Liver (tissue), 9 donors: ENCODE results near the gene SNAPC4. TPM values are rescaled to one million over a fixed set of nuclear protein-coding genes. Genes with fewer than 3 reads are reported as not detected.
"Not testable (repeated sequence)": the region's sequence is repeated elsewhere in the genome, so short reads cannot be mapped to it uniquely, and the experiment has no call there.

Source experiments
- DNase-seq: peaks from one replicate; pipeline ENCODE4 v3.0.0-alpha.2; 2017; ENCODE audit warnings: low spot score
- H3K27ac ChIP-seq, 2 donors: one replicate each; pipeline ENCODE4 v1.7.0; 2013; ENCODE audit warnings: inconsistent platforms in 2 of 2, low read length in 2 of 2, control low read depth in 1 of 2, low read depth in 1 of 2, mild to moderate bottlenecking in 1 of 2
- H3K27me3 ChIP-seq, 4 donors: one replicate each; pipeline versions ENCODE4 v1.6.1 to v1.7.0; 2013; ENCODE audit warnings: low read length in 3 of 4, inconsistent platforms in 1 of 4, mild to moderate bottlenecking in 1 of 4, moderate library complexity in 1 of 4; ENCODE audit not compliant: control insufficient read depth in 4 of 4, insufficient read depth in 4 of 4
- H3K36me3 ChIP-seq, 4 donors: one replicate each; pipeline versions ENCODE4 v1.6.1 to v1.7.0; 2013; ENCODE audit warnings: low read length in 3 of 4, mild to moderate bottlenecking in 3 of 4, low read depth in 1 of 4, moderate library complexity in 1 of 4; ENCODE audit not compliant: control insufficient read depth in 4 of 4, insufficient read depth in 3 of 4
- H3K4me1 ChIP-seq, 4 donors: one replicate each; pipeline versions ENCODE4 v1.6.1 to v1.7.0; 2013; ENCODE audit warnings: low read length in 3 of 4, mild to moderate bottlenecking in 3 of 4, moderate library complexity in 1 of 4; ENCODE audit not compliant: control insufficient read depth in 4 of 4, insufficient read depth in 4 of 4
- H3K4me3 ChIP-seq, 3 donors: one replicate each; pipeline versions ENCODE4 v1.6.1 to v1.7.0; 2013; ENCODE audit warnings: low read length in 3 of 3, control low read depth in 1 of 3, low read depth in 1 of 3, mild to moderate bottlenecking in 1 of 3
- H3K9ac ChIP-seq, 2 donors: one replicate each; pipeline ENCODE4 v1.7.0; 2013; ENCODE audit warnings: low read length in 2 of 2, mild to moderate bottlenecking in 2 of 2, moderate library complexity in 2 of 2, control low read depth in 1 of 2, low read depth in 1 of 2
- H3K9me3 ChIP-seq, 4 donors: one replicate each; pipeline versions ENCODE4 v1.6.1 to v1.7.0; 2013; ENCODE audit warnings: low read length in 3 of 4; ENCODE audit not compliant: control insufficient read depth in 4 of 4
- ATF3 ChIP-seq: IDR thresholded peaks from 2 replicates; pipeline ENCODE4 v1.6.1; 2016; ENCODE audit warnings: antibody characterized with exemption
- FOXA1 ChIP-seq: IDR thresholded peaks from 2 replicates; pipeline ENCODE4 v1.6.1; 2016; ENCODE audit warnings: antibody characterized with exemption
- FOXA2 ChIP-seq: IDR thresholded peaks from 2 replicates; pipeline ENCODE4 v1.6.1; 2016; ENCODE audit warnings: antibody characterized with exemption
- GABPA ChIP-seq, 2 donors: IDR thresholded peaks in 1 of 2; conservative IDR thresholded peaks in 1 of 2; 2 replicates each; pipeline ENCODE4 v1.6.1; 2016; ENCODE audit warnings: antibody characterized with exemption in 2 of 2, mild to moderate bottlenecking in 1 of 2, moderate library complexity in 1 of 2
- HNF4A ChIP-seq, 2 donors: conservative IDR thresholded peaks; 2 replicates each; pipeline ENCODE4 v1.6.1; 2016; ENCODE audit warnings: antibody characterized with exemption in 2 of 2, mild to moderate bottlenecking in 2 of 2
- HNF4G ChIP-seq: IDR thresholded peaks from 2 replicates; pipeline ENCODE4 v1.6.1; 2016; ENCODE audit warnings: antibody characterized with exemption
- JUND ChIP-seq, 2 donors: IDR thresholded peaks; 2 replicates each; pipeline ENCODE4 v1.6.1; 2016; ENCODE audit warnings: antibody characterized with exemption in 2 of 2
- MAX ChIP-seq: IDR thresholded peaks from 2 replicates; pipeline ENCODE4 v1.6.1; 2016; ENCODE audit warnings: antibody characterized with exemption
- NR2F2 ChIP-seq: IDR thresholded peaks from 2 replicates; pipeline ENCODE4 v1.6.1; 2016; ENCODE audit warnings: antibody characterized with exemption
- RAD21 ChIP-seq, 2 donors: IDR thresholded peaks; 2 replicates each; pipeline ENCODE4 v1.6.1; 2016; ENCODE audit warnings: antibody characterized with exemption in 2 of 2, mild to moderate bottlenecking in 2 of 2
- RXRA ChIP-seq, 2 donors: IDR thresholded peaks; 2 replicates each; pipeline ENCODE4 v1.6.1; 2017 to 2018; ENCODE audit warnings: antibody characterized with exemption in 2 of 2, mild to moderate bottlenecking in 1 of 2
- TAF1 ChIP-seq: conservative IDR thresholded peaks from 2 replicates; pipeline ENCODE4 v1.6.1; 2016; ENCODE audit warnings: antibody characterized with exemption, mild to moderate bottlenecking
- ZBTB33 ChIP-seq: IDR thresholded peaks from 2 replicates; pipeline ENCODE4 v1.6.1; 2016; ENCODE audit warnings: antibody characterized with exemption
- WGBS: extraction: QIAGEN DNeasy Blood & Tissue Kit; methylation state at CpG from one replicate; pipeline ENCODE4 v1.1.7; 2013; 5-methylcytosine and 5-hydroxymethylcytosine counted together
- polyA plus RNA-seq, 2 donors: library from polyadenylated mRNA; stranded (reverse) in 1 of 2; unstranded in 1 of 2; fragments of 200-250 nt in 1 of 2; fragments of >200 nt in 1 of 2; fragmentation: Nextera tagmentation in 1 of 2; extraction: Ambion mirVana in 1 of 2; gene quantifications; one replicate each; pipeline versions ENCODE4 v1.2.1 to v1.2.3, GENCODE V29; 2013 to 2015
- total RNA-seq, 2 donors: library from RNA; depleted of rRNA; stranded (reverse); fragments of >200 nt; gene quantifications; one replicate each; pipeline ENCODE4 v1.2.3, GENCODE V29; 2014
- donor health status: healthy.
- donor health status: healthy.
- donor health status: healthy.
- donor health status: healthy.
- donor health status: healthy.

SNAPC4 gene
- total and polyA plus RNA-seq, 4 donors: 0.75 to 4.2 (median 3.1) TPM

DNA sequence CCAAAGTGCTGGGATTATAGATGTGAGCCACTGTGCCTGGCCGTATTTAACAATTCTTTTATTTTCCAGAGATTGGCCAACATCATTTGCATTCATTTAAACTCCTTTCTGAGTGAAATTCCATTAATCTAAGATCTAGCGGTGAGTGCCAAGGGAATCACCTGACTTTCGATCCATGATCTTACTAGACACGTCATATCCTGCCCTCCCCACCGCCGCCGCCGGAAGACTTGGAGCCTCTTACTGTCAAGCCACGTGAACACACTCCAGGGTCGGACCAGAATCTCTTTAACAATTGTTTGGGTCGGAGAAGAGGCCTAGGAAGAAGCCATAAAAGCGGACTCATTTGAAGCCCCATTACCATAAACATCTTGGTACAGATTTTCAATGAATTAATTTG lies 26.8 kb upstream of the SNAPC4 start:
- Histone ChIP-seq H3K9me3 (no peaks in the 10 kb centered on the region), H3K4me1 (no peaks in the 10 kb centered on the region), H3K27me3 (no peaks in the 10 kb centered on the region), H3K27ac (no peak overlapping the region), H3K36me3 (peaks cover 16 to 51% (median 27%) of the 10 kb centered on the region in 4 donors), H3K9ac (no peak overlapping the region), H3K4me3 (no peak overlapping the region)
- WGBS: 97% methylated on average over 12 of the region's 12 CpGs
- no peak for DNase-seq
- TF ChIP-seq GABPA (IDR thresholded peaks at IDR 0.05 in 1 of 2, conservative IDR thresholded peaks at IDR 0.05 in 1 of 2) (no peak), HNF4G (no peak)

GRCh38 chr9:136425367-136425766 lies 25.4 kb upstream of the SNAPC4 start:
- not testable (repeated sequence) for H3K9ac ChIP-seq, H3K4me3 ChIP-seq, DNase-seq, H3K27ac ChIP-seq, H3K9me3 ChIP-seq, H3K4me1 ChIP-seq, H3K27me3 ChIP-seq
- WGBS: 84% methylated on average over 7 of the region's 7 CpGs
- H3K36me3 ChIP-seq: peaks cover 21 to 55% (median 33%) of the 10 kb centered on the region in 4 donors

- no peaks in the 10 kb centered on the region for H3K9me3 ChIP-seq
- TF ChIP-seq ATF3: no peak
- no peak for TF ChIP-seq FOXA1
- no peak for TF ChIP-seq FOXA2
- no peaks in the 10 kb centered on the region for H3K4me1 ChIP-seq
- 86% methylated on average over 27 of the region's 27 CpGs for WGBS
- H3K9ac ChIP-seq: no peak overlapping the region
- peaks cover 19 to 51% (median 35%) of the 10 kb centered on the region in 4 donors for H3K36me3 ChIP-seq
- no peak for DNase-seq
- no peak overlapping the region for H3K27ac ChIP-seq
- no peaks in the 10 kb centered on the region for H3K27me3 ChIP-seq
- H3K4me3 ChIP-seq: no peak overlapping the region
Observed at GRCh38 chr9:136424750-136425362, 24.9 kb upstream of the SNAPC4 start.

- 97% methylated on average over 43 of the region's 43 CpGs for WGBS
- peaks cover 19 to 57% (median 36%) of the 10 kb centered on the region in 4 donors for H3K36me3 ChIP-seq
Observed at GRCh38 chr9:136423432-136424146, 23.6 kb upstream of the SNAPC4 start.

More at GRCh38 chr9:136423432-136424146, 23.6 kb upstream of the SNAPC4 start:
- Histone ChIP-seq H3K27me3 (no peaks in the 10 kb centered on the region), H3K27ac (no peak overlapping the region), H3K4me3 (no peak overlapping the region), H3K4me1 (peaks cover 0 to 3% (median 2%) of the 10 kb centered on the region in 4 donors), H3K9ac (no peak overlapping the region), H3K9me3 (no peaks in the 10 kb centered on the region)
- no peak for DNase-seq
- TF ChIP-seq RAD21 (IDR thresholded peaks at IDR 0.05) (no peak), HNF4G (no peak), NR2F2 (no peak), TAF1 (no peak), HNF4A (conservative IDR thresholded peaks at IDR 0.05) (no peak), MAX (no peak), GABPA (IDR thresholded peaks at IDR 0.05 in 1 of 2, conservative IDR thresholded peaks at IDR 0.05 in 1 of 2) (no peak), ZBTB33 (no peak), JUND (IDR thresholded peaks at IDR 0.05) (no peak), RXRA (IDR thresholded peaks at IDR 0.05) (no peak), FOXA2 (no peak)
